KMS-11 (cell line): ENCODE measurements around the gene KRT85.

Experiments used
- H2AFZ ChIP-seq: fragments of 200-600 bp; sonication (generic); 2 replicates; pipeline ENCODE4 v1.6.1; 2016; ENCODE audit warnings: antibody characterized with exemption, mixed run types, low read depth
- H3K27ac ChIP-seq: fragments of 200-600 bp; sonication (generic); 2 replicates; pipeline ENCODE4 v1.6.1; 2016; ENCODE audit warnings: mild to moderate bottlenecking, mixed run types
- H3K27me3 ChIP-seq: fragments of 200-600 bp; sonication (generic); 2 replicates; pipeline ENCODE4 v1.6.1; 2017; ENCODE audit warnings: mild to moderate bottlenecking, low read depth, mixed run types, moderate library complexity; ENCODE audit not compliant: insufficient read depth
- H3K36me3 ChIP-seq: fragments of 200-600 bp; sonication (generic); 2 replicates; pipeline ENCODE4 v1.6.1; 2017; ENCODE audit warnings: mild to moderate bottlenecking, mixed run types; ENCODE audit not compliant: insufficient read depth
- H3K4me1 ChIP-seq: fragments of 200-600 bp; sonication (generic); 2 replicates; pipeline ENCODE4 v1.6.1; 2016; ENCODE audit warnings: mild to moderate bottlenecking, low read depth, mixed run types; ENCODE audit not compliant: poor library complexity, severe bottlenecking
- H3K4me2 ChIP-seq: fragments of 200-600 bp; sonication (generic); 2 replicates; pipeline ENCODE4 v1.7.0; 2016; ENCODE audit warnings: mild to moderate bottlenecking, mixed run types
- H3K4me3 ChIP-seq: fragments of 200-600 bp; sonication (generic); IDR thresholded peaks from 2 replicates; pipeline ENCODE4 v1.6.1; 2017; ENCODE audit warnings: low read depth, low read length, mixed read lengths; ENCODE audit not compliant: insufficient read depth
- H3K79me2 ChIP-seq: fragments of 200-600 bp; sonication (generic); 2 replicates; pipeline ENCODE4 v1.6.1; 2016; ENCODE audit warnings: low read depth, mixed run types; ENCODE audit not compliant: insufficient read depth
- H3K9ac ChIP-seq: fragments of 200-600 bp; sonication (generic); 2 replicates; pipeline ENCODE4 v1.6.1; 2016; ENCODE audit warnings: mild to moderate bottlenecking, mixed run types
- H4K20me1 ChIP-seq: fragments of 200-600 bp; sonication (generic); 2 replicates; pipeline ENCODE4 v1.6.1; 2016; ENCODE audit warnings: mild to moderate bottlenecking, mixed run types; ENCODE audit not compliant: insufficient read depth
- CTCF ChIP-seq: fragments of 200-600 bp; sonication (generic); conservative IDR thresholded peaks from 2 replicates; pipeline ENCODE4 v1.6.1; 2017; ENCODE audit warnings: low read depth, mild to moderate bottlenecking, antibody characterized with exemption, low read length, moderate library complexity, mixed read lengths

KRT85 gene

GRCh38 chr12:52402377-52402776 is 35.1 kb upstream of the KRT85 start:
- peaks cover 50% of the 10 kb centered on the region for H3K27me3 ChIP-seq
- no peaks in the 10 kb centered on the region for H3K4me1 ChIP-seq
- H3K79me2 ChIP-seq, result no peaks in the 10 kb centered on the region

GRCh38 chr12:52401926-52402325 is 34.6 kb upstream of the KRT85 start:
- Histone ChIP-seq H3K79me2 (no peaks in the 10 kb centered on the region), H3K4me2 (no peak overlapping the region), H3K27me3 (peaks cover 51% of the 10 kb centered on the region), H4K20me1 (no peaks in the 10 kb centered on the region), H3K27ac (no peak overlapping the region), H2AFZ (no peak overlapping the region), H3K9ac (no peak overlapping the region), H3K4me3 (no peak overlapping the region), H3K36me3 (no peaks in the 10 kb centered on the region), H3K4me1 (no peaks in the 10 kb centered on the region)
- TF ChIP-seq CTCF, result no peak

More at GRCh38 chr12:52402377-52402776, 35.1 kb upstream of the KRT85 start:
- Histone ChIP-seq H3K4me2 (no peak overlapping the region), H3K36me3 (no peaks in the 10 kb centered on the region), H3K9ac (no peak overlapping the region), H3K27ac (no peak overlapping the region), H3K4me3 (no peak overlapping the region), H4K20me1 (no peaks in the 10 kb centered on the region), H2AFZ (no peak overlapping the region)
- no peak for TF ChIP-seq CTCF

GRCh38 chr12:52401526-52401925 is 34.2 kb upstream of the KRT85 start:
- Histone ChIP-seq H3K4me2 (no peak overlapping the region), H3K4me1 (no peaks in the 10 kb centered on the region), H2AFZ (no peak overlapping the region), H3K4me3 (no peak overlapping the region), H3K36me3 (no peaks in the 10 kb centered on the region), H4K20me1 (no peaks in the 10 kb centered on the region), H3K27ac (no peak overlapping the region), H3K79me2 (no peaks in the 10 kb centered on the region), H3K27me3 (peaks cover 52% of the 10 kb centered on the region), H3K9ac (no peak overlapping the region)
- TF ChIP-seq CTCF, result no peak

GRCh38 chr12:52400906-52401305 is 33.6 kb upstream of the KRT85 start:
- H3K27ac ChIP-seq, result no peak overlapping the region

More at GRCh38 chr12:52400906-52401305, 33.6 kb upstream of the KRT85 start:
- H3K9ac ChIP-seq, result no peak overlapping the region
- no peaks in the 10 kb centered on the region for H3K36me3 ChIP-seq
- no peaks in the 10 kb centered on the region for H4K20me1 ChIP-seq
- H3K27me3 ChIP-seq, result peaks cover 54% of the 10 kb centered on the region
- H2AFZ ChIP-seq, result no peak overlapping the region
- TF ChIP-seq CTCF, result no peak
- H3K4me1 ChIP-seq, result no peaks in the 10 kb centered on the region
- H3K79me2 ChIP-seq, result no peaks in the 10 kb centered on the region
- H3K4me2 ChIP-seq, result no peak overlapping the region
- H3K4me3 ChIP-seq, result no peak overlapping the region
